HL-60 (cell line): ENCODE results near the gene USF1.

Experiments
- CTCF ChIP-seq: IDR thresholded peaks from one replicate; pipeline ENCODE4 v1.5.1; 2011; ENCODE audit warnings: low read length, control low read depth, inconsistent platforms; ENCODE audit not compliant: insufficient read depth
- SPI1 ChIP-seq: IDR thresholded peaks from 2 replicates; pipeline ENCODE4 v1.6.1; 2012; ENCODE audit warnings: low read depth, mild to moderate bottlenecking, borderline replicate concordance

GRCh38 chr1:161037661-161038522 is 7.9 kb downstream of the USF1 start:
- TF ChIP-seq CTCF: no peak
- TF ChIP-seq SPI1: no peak
